ENCODE results near the gene LRRC49. TPM values are rescaled to one million over a fixed set of nuclear protein-coding genes. Genes with fewer than 3 reads are reported as not detected.
"Not testable (repeated sequence)": the region's sequence is repeated elsewhere in the genome, so short reads cannot be mapped to it uniquely, and the experiment has no call there.

Gene LRRC49
- total and polyA plus RNA-seq, 2 donors (not counting 3 experiments of a cell fraction or from before 2014, with no cell fraction given): 3.0 to 6.6 TPM

DNA sequence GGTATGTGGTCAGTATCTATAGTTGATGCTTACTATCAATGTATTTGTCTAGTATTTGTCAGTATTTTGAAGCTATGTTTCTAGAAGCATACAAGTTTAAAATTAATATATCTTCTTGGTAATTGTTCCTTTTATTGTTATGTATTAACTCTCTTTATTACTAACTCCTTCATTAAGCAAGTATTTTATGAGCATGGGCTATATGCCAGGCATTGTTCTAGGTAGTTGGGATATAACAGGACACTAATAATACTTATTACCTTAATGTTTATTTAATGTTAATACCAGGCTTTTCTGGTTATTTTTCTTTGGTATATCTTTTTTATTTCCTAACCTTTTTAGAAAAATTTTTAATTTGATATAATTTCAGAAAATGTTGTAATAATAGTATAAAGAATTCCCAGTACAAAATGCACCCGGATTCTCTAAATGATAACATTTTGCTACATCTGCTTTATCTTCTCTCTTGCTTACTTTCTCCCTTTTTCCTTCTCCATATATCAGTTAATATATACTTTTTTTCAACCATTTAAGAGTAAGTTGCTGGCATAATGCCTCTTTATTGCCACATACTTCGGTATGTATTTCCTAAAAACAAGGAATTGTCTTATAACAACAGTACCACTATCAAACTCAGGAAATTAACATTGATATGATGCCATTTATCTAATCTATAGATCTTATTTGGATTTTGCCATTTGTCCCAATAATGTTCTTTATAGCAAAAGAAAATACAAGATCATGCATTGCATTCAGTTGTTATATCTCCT is 30.9 kb downstream of the LRRC49 start:
- BruUV-seq (replicated peaks): no TSS peak
- dilution Hi-C loops (cut with MboI; ENCODE audit: extremely low pct_ligation_motif_present, low sequenced_read_pairs): no loop called here
- H3K4me2 ChIP-seq (ENCODE audit: insufficient read depth, low read length): peak overlapping the region; percentile 67
- POLR2A ChIA-PET: no interaction called here
- DNase-seq (ENCODE audit: low read depth, low spot score) (peak; percentile 58), FAIRE-seq (no peak)
- CTCF ChIA-PET: no interaction called here
- H2AFZ ChIP-seq (ENCODE audit: low read depth, low read length): no peak overlapping the region
- H3K27me3 ChIP-seq (ENCODE audit: control insufficient read depth in 2 of 2, insufficient read depth in 2 of 2, low read length in 2 of 2): no peaks in the 10 kb centered on the region
- no peak overlapping the region for H3K27ac ChIP-seq (ENCODE audit: insufficient read depth, low read depth, low read length)
- H3K9me1 ChIP-seq (replicated peaks; ENCODE audit: control insufficient read depth, extremely low read depth, insufficient read depth, low read length): no peaks in the 10 kb centered on the region
- H4K20me1 ChIP-seq (replicated peaks; ENCODE audit: control insufficient read depth, extremely low read depth, insufficient read depth, low read length): no peaks in the 10 kb centered on the region
- no peaks in the 10 kb centered on the region for H3K9me3 ChIP-seq (replicated peaks; ENCODE audit: control insufficient read depth, insufficient read depth, low read length)
- H3K36me3 ChIP-seq (ENCODE audit: control insufficient read depth in 2 of 2, extremely low read depth in 1 of 2, insufficient read depth in 2 of 2, low read length in 2 of 2): no peaks in the 10 kb centered on the region
- H3K4me3 ChIP-seq (replicated peaks in 1 of 3; ENCODE audit: insufficient read depth in 1 of 3, low read depth in 1 of 3, low read length in 3 of 3): no peak overlapping the region
- no peak overlapping the region for H3K9ac ChIP-seq (replicated peaks; ENCODE audit: extremely low read depth, insufficient read depth, low read length)
- peaks cover 14% of the 10 kb centered on the region for H3K4me1 ChIP-seq (ENCODE audit: control insufficient read depth, extremely low read depth, insufficient read depth, low read length)
- intact Hi-C loops (cut with micrococcal nuclease): no loop called here
- no peaks in the 10 kb centered on the region for H3K79me2 ChIP-seq (ENCODE audit: control insufficient read depth, insufficient read depth, low read length)
- TF ChIP-seq GATA2 (IDR thresholded peaks at IDR 0.05; ENCODE audit: insufficient read depth, insufficient read length, low read depth, low read length) (peak; percentile 65), CTCF (IDR thresholded peaks at IDR 0.05; ENCODE audit: extremely low read depth in 1 of 2, insufficient read depth in 1 of 2, low read depth in 1 of 2, low read length in 2 of 2) (no peak)

- H3K27me3 ChIP-seq (ENCODE audit: control insufficient read depth in 2 of 2, insufficient read depth in 2 of 2, low read length in 2 of 2); H3K9ac ChIP-seq (replicated peaks; ENCODE audit: extremely low read depth, insufficient read depth, low read length); FAIRE-seq; H3K27ac ChIP-seq (ENCODE audit: insufficient read depth, low read depth, low read length); CTCF ChIA-PET; H3K4me3 ChIP-seq (replicated peaks in 1 of 3; ENCODE audit: insufficient read depth in 1 of 3, low read depth in 1 of 3, low read length in 3 of 3); DNase-seq (ENCODE audit: low read depth, low spot score); BruUV-seq (replicated peaks); H3K79me2 ChIP-seq (ENCODE audit: control insufficient read depth, insufficient read depth, low read length); dilution Hi-C loops (cut with MboI; ENCODE audit: extremely low pct_ligation_motif_present, low sequenced_read_pairs); H4K20me1 ChIP-seq (replicated peaks; ENCODE audit: control insufficient read depth, extremely low read depth, insufficient read depth, low read length); H3K9me1 ChIP-seq (replicated peaks; ENCODE audit: control insufficient read depth, extremely low read depth, insufficient read depth, low read length); H3K9me3 ChIP-seq (replicated peaks; ENCODE audit: control insufficient read depth, insufficient read depth, low read length); POLR2A ChIA-PET; H2AFZ ChIP-seq (ENCODE audit: low read depth, low read length); H3K4me2 ChIP-seq (ENCODE audit: insufficient read depth, low read length); H3K36me3 ChIP-seq (ENCODE audit: control insufficient read depth in 2 of 2, extremely low read depth in 1 of 2, insufficient read depth in 2 of 2, low read length in 2 of 2); intact Hi-C loops (cut with micrococcal nuclease): not testable (repeated sequence)
- H3K4me1 ChIP-seq (ENCODE audit: control insufficient read depth, extremely low read depth, insufficient read depth, low read length): peaks cover 14% of the 10 kb centered on the region
Measured at GRCh38 chr15:70926914-70927313, 34.3 kb downstream of the LRRC49 start.
